ENCODE results near the gene TTYH3. TPM values are rescaled to one million over a fixed set of nuclear protein-coding genes. Genes with fewer than 3 reads are reported as not detected.
A peak's percentile ranks its signal among the peaks of the same experiment; 100 is the strongest.

TTYH3 gene
- total and polyA plus RNA-seq, 9 donors: 5.6 to 34.4 (median 22.0) TPM

GRCh38 chr7:2663121-2663886, 31.5 kb downstream of the TTYH3 start:
- TF ChIP-seq CTCF (IDR thresholded peaks at IDR 0.05) (no peak), EP300 (IDR thresholded peaks at IDR 0.05) (no peak), POLR2A (IDR thresholded peaks at IDR 0.05) (peak; percentile 10)
- H3K4me1 ChIP-seq (ENCODE audit: insufficient read depth): peaks cover 12% of the 10 kb centered on the region
- DNase-seq: peak; percentile 86 to 94 (median 87)
- H3K36me3 ChIP-seq: no peaks in the 10 kb centered on the region
- intact Hi-C loops (cut with DNase I): no loop called here
- no peaks in the 10 kb centered on the region for H3K9me3 ChIP-seq
- peak overlapping the region; percentile 46 to 82 for H3K27ac ChIP-seq
- H3K27me3 ChIP-seq: no peaks in the 10 kb centered on the region
- WGBS, 3 donors: 53 to 59% (median 56%) methylated on average over 26 to 30 of the region's 30 CpGs
- no peak overlapping the region for H3K4me3 ChIP-seq

GRCh38 chr7:2663960-2664359, 32.2 kb downstream of the TTYH3 start:
- intact Hi-C loops (cut with DNase I): no loop called here
- TF ChIP-seq CTCF (IDR thresholded peaks at IDR 0.05) (no peak), EP300 (IDR thresholded peaks at IDR 0.05) (no peak), POLR2A (IDR thresholded peaks at IDR 0.05) (no peak)
- Histone ChIP-seq H3K9me3 (no peaks in the 10 kb centered on the region), H3K4me3 (no peak overlapping the region), H3K27ac (peak overlapping the region; percentile 46 to 82), H3K4me1 (ENCODE audit: insufficient read depth) (peaks cover 12% of the 10 kb centered on the region), H3K36me3 (no peaks in the 10 kb centered on the region), H3K27me3 (no peaks in the 10 kb centered on the region)
- DNase-seq: peak in 2 of 5 donors; percentile 34 to 51
- 59 to 75% (median 64%) methylated on average over 4 of the region's 4 CpGs for WGBS, 3 donors

- DNase-seq: peak in 2 of 5 donors; percentile 59
- Histone ChIP-seq H3K9me3 (no peaks in the 10 kb centered on the region), H3K27ac (no peak overlapping the region), H3K4me3 (no peak overlapping the region), H3K36me3 (no peaks in the 10 kb centered on the region), H3K4me1 (ENCODE audit: insufficient read depth) (peaks cover 12% of the 10 kb centered on the region), H3K27me3 (no peaks in the 10 kb centered on the region)
- intact Hi-C loops (cut with DNase I): no loop called here
- 25 to 38% (median 37%) methylated on average over 33 of the region's 33 CpGs for WGBS, 3 donors
- no peak for TF ChIP-seq POLR2A (IDR thresholded peaks at IDR 0.05)
- no peak for TF ChIP-seq CTCF (IDR thresholded peaks at IDR 0.05)
- TF ChIP-seq EP300 (IDR thresholded peaks at IDR 0.05): no peak
These were observed 33.6 kb downstream of the TTYH3 start for GRCh38 chr7:2665359-2665791.

GRCh38 chr7:2666155-2666554, 34.4 kb downstream of the TTYH3 start:
- WGBS, 3 donors: 46 to 61% (median 51%) methylated on average over 6 of the region's 6 CpGs
- Histone ChIP-seq H3K36me3 (no peaks in the 10 kb centered on the region), H3K27me3 (no peaks in the 10 kb centered on the region), H3K4me1 (ENCODE audit: insufficient read depth) (peaks cover 12% of the 10 kb centered on the region), H3K27ac (no peak overlapping the region), H3K9me3 (no peaks in the 10 kb centered on the region), H3K4me3 (no peak overlapping the region)
- no peak for DNase-seq
- TF ChIP-seq EP300 (IDR thresholded peaks at IDR 0.05) (no peak), CTCF (IDR thresholded peaks at IDR 0.05) (no peak), POLR2A (IDR thresholded peaks at IDR 0.05) (no peak)
- intact Hi-C loops (cut with DNase I): no loop called here

Measured in ovary (tissue), 9 donors.